T47D (cell line): ENCODE measurements around the gene AGO4.
A peak's percentile ranks its signal among the peaks of the same experiment; 100 is the strongest.

Source experiments
- DNase-seq, 2 experiments: peaks; one replicate each; pipeline versions ENCODE4 v3.0.0 to v3.0.0-alpha.2; 2011 to 2012; ENCODE audit warnings: low read depth in 1 of 2, low spot score in 1 of 2
- JUND ChIP-seq: IDR thresholded peaks from 2 replicates; pipeline ENCODE4 v1.6.1; 2012; ENCODE audit warnings: low read depth
- in situ Hi-C: cut with HindIII; loops from 2 replicates; pipeline ENCODE4 v1.10.0; 2016; ENCODE audit warnings: low sequenced_read_pairs, low pct_unique_long_range_greater_than_20kb

Gene AGO4

DNA sequence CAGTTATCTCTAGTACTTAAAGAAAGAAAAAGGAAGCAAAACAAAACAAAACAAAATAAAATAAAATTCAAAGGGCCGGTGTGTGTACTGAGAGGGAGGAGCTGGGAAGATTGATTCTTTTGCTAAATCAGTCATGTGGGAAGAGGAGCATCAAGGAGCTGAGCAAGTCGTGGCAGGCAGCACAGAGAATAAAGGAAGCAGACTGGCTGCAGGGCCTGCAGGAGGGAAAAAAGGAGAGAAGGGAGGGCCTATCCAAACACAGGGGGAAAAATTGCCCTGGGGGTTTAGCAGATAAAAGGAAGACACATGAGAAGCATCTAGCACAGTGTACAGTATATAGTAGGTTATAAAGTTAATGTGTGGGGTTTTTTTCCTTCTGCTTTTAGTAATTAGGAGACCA is 27.6 kb downstream of the AGO4 start:
- DNase-seq, result no peak
- no peak for TF ChIP-seq JUND
- in situ Hi-C loops, result no loop called here

DNA sequence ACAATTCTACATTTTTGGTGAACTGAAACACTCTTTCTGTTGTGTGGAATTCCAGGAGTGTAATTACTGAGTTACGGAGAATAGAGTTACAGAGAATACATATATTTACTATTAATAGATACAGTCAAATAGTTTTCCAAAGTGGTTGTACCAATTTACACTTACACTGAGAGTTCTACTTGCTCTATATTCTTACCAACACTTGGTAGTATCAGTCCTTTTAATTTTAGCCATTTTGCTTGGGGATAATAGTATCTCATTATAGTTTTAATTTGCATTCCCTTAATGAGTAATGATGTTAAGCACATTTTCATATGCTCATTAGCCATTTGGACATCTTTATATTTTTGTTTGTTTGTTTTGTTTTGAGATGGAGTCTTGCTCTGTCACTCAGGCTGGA is 28.9 kb downstream of the AGO4 start:
- in situ Hi-C loops, result no loop called here
- no peak for TF ChIP-seq JUND
- DNase-seq, result no peak

GRCh38 chr1:35838693-35839245 is 31.0 kb downstream of the AGO4 start:
- in situ Hi-C loops, result no loop called here
- TF ChIP-seq JUND, result no peak
- DNase-seq, result no peak

- no peak for TF ChIP-seq JUND
- DNase-seq, result no peak
- in situ Hi-C loops, result no loop called here
These were observed 37.0 kb downstream of the AGO4 start for GRCh38 chr1:35844826-35845225.

DNA sequence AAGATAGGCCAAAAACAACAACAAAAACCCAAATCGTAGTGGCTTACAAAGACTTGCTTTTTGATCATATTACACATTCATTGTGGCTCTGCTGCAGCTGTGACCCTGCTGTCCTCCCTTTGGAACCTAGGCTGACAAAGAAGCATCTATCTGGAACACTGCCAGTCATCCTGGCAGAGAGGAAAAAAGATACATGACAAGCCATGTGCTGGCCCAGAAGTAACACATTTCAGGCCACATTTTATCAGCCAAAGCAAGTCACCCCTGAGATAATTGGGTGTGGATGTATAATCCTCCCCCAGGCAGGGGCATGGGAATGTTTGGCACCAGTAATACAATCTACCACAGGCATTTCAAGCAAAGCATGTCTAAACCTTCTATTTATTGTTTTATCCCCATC is 38.0 kb downstream of the AGO4 start:
- no peak for TF ChIP-seq JUND
- in situ Hi-C loops, result no loop called here
- DNase-seq, result no peak

GRCh38 chr1:35847935-35848565 is 40.2 kb downstream of the AGO4 start:
- no peak for DNase-seq
- in situ Hi-C loops, result no loop called here
- TF ChIP-seq JUND, result no peak

DNA sequence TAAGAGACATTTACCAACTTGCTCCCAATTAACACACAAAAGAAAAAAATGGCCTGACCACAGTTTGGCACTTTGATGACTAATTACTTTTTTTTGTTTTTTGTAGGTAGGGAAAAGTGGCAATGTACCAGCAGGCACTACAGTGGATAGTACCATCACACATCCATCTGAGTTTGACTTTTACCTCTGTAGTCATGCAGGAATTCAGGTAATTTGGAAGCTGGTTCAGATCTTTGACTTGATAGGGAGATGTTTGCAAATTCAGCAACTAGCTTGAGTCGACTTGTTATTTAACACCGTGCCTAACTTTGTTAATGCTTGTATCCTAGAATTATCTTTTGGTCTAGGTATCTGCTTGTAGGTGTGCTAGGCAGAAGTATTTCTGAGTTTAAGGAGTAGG is 42.2 kb downstream of the AGO4 start:
- in situ Hi-C loops, result no loop called here
- no peak for TF ChIP-seq JUND
- DNase-seq, result peak in 1 of 2 experiments; percentile 42

DNA sequence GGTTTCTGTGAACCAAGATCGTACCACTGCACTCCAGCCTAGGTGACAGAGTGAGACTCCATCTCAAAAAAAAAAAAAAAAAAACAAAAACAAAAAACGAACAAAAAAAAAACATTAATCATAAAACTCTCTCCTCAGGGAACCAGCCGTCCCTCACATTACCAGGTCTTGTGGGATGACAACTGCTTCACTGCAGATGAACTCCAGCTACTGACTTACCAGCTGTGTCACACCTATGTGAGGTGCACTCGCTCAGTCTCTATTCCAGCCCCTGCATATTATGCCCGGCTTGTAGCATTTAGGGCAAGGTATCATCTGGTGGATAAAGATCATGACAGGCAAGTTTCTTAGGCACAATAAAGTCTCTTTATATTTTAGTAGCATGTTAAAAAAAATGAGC is 42.9 kb downstream of the AGO4 start:
- in situ Hi-C loops, result no loop called here
- TF ChIP-seq JUND, result no peak
- DNase-seq, result no peak

DNA sequence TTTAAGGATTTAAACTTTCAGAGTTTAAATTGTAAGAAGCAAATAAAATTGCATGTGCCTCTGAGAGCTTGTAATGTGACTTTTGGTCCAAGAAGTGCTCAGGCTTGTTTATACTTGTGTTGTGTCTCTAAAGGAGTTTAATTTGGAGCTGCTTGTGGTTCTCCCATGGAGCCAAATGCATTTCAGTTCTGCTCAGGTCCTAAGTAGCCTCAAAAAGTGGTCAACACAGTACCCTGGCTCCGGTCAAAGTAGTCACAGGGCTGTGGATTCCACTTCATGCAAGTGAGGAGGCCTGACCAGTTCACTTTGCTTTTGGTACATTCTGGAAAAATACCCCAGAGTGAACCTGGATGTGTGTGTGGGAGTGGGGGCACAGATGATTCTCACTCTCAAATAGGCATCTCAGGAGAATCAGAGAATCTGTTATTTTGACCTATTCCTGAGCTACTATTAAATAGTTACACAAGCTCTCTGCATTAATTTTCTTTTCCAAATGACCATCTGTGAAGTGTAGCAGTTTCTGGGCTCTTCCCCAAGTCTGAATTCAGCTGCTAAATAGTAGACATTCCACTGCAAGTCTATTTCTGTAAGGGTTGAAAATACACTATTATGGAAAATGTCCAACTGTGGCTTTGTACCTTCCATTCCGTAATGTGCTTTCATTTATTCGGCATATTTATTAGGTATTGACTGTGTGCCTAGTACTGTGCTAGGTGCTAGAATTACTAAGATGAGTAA is 43.5 kb downstream of the AGO4 start:
- TF ChIP-seq JUND, result no peak
- in situ Hi-C loops, result no loop called here
- DNase-seq, result no peak

- TF ChIP-seq JUND, result no peak
- DNase-seq, result no peak
- in situ Hi-C loops, result no loop called here
These were observed 44.4 kb downstream of the AGO4 start for GRCh38 chr1:35852241-35852640.

GRCh38 chr1:35854989-35855700 is 47.3 kb downstream of the AGO4 start:
- peak in 1 of 2 experiments; percentile 41 for DNase-seq
- no peak for TF ChIP-seq JUND
- in situ Hi-C loops, result no loop called here

DNA sequence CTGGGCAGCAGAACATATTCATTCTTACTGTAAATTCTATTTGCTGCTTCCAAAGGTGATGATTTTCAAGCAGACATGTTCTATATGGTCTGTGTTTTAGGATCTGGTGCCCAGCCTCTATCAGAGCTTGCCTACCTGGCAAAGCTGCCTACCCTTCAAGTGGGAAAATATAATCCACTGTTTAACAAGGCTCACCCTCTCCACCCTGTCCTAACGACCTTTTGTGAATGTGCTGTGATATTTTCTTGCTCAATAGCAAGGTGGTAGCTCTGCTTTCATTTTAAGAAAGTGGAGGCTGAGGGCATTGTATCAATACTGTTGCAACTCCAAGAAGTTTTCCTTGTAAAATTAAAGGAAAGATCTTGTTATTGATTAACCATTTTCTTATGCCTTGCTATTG is 49.1 kb downstream of the AGO4 start:
- in situ Hi-C loops, result no loop called here
- TF ChIP-seq JUND, result no peak
- DNase-seq, result no peak

DNA sequence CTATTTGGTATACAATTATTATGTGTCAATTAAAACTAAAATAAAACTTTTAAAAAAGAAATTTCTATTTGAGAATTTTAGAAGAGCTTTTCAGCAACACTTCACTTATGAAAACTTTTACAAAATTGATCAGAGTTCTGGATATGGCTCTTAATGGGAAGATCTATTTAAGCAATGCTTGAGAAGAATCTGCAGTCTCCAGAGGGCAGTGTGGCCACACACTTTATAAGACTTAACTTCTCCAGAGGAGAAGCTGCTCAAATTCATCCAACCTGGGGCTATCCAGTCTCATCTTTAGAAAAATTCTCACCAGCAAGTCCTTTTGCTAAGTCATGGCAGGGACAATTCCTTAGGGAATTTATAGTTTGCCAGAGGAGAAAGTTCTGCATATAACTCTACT is 50.0 kb downstream of the AGO4 start:
- TF ChIP-seq JUND, result no peak
- in situ Hi-C loops, result no loop called here
- DNase-seq, result peak in 1 of 2 experiments; percentile 59
